IMR-90 (cell line): Measurements from ENCODE around the gene SHB. TPM values are rescaled to one million over a fixed set of nuclear protein-coding genes. Genes with fewer than 3 reads are reported as not detected.

Experiments used
- ATAC-seq: fragments of 200-7000 bp; cut with Tn5 transposase; 2 replicates; pipeline ENCODE4 v1.9.1; 2020; ENCODE audit warnings: low read depth, mild to moderate bottlenecking, moderate library complexity
- BruUV-seq: library from RNA; stranded (reverse); fragments of 400-500 nt; replicated peaks from 2 replicates; lab custom pipeline; 2021; lab: Mats Ljungman, UMichigan
- CTCF ChIA-PET: fragments of 300-600 bp; formaldehyde crosslinking; extraction: SDS; loops from one replicate; lab custom pipeline; 2021; ENCODE audit warnings: antibody characterized with exemption; lab: Yijun Ruan, JAX
- POLR2A ChIA-PET: fragments of 300-600 bp; sonication (Branson Sonifier 250); formaldehyde crosslinking; loops from one replicate; lab custom pipeline; 2022; ENCODE audit warnings: antibody characterized with exemption; ENCODE audit not compliant: unreplicated experiment; lab: Charles Lee
- DNase-seq: peaks from one replicate; pipeline ENCODE4 v3.0.0; 2013
- H2AFZ ChIP-seq: replicated peaks from 2 replicates; pipeline ENCODE3; 2013; ENCODE audit warnings: low read length, mild to moderate bottlenecking; ENCODE audit not compliant: poor library complexity
- H2AK5ac ChIP-seq: 2 replicates; pipeline ENCODE4 v1.6.1; 2013; ENCODE audit warnings: low read depth, low read length, inconsistent platforms
- H2AK9ac ChIP-seq: replicated peaks from 2 replicates; pipeline ENCODE3; 2013; ENCODE audit warnings: mild to moderate bottlenecking, low read depth, low read length, moderate library complexity; ENCODE audit not compliant: poor library complexity
- H2BK120ac ChIP-seq: 2 replicates; pipeline ENCODE4 v1.6.1; 2013; ENCODE audit warnings: low read depth, low read length, inconsistent platforms
- H2BK15ac ChIP-seq: 3 replicates; pipeline ENCODE4 v1.6.1; 2013; ENCODE audit warnings: low read depth, low read length, inconsistent platforms
- H2BK20ac ChIP-seq: 2 replicates; pipeline ENCODE4 v1.6.1; 2013; ENCODE audit warnings: low read depth, mild to moderate bottlenecking, inconsistent platforms, low read length, moderate library complexity
- H2BK5ac ChIP-seq: 2 replicates; pipeline ENCODE4 v1.6.1; 2013; ENCODE audit warnings: mild to moderate bottlenecking, low read depth, low read length, inconsistent platforms; ENCODE audit not compliant: poor library complexity, severe bottlenecking
- H3K14ac ChIP-seq: replicated peaks from 2 replicates; pipeline ENCODE4 v1.6.1; 2013; ENCODE audit warnings: low read depth, low read length, inconsistent platforms
- H3K18ac ChIP-seq: 2 replicates; pipeline ENCODE4 v1.6.1; 2013; ENCODE audit warnings: low read depth, low read length, control low read depth
- H3K23ac ChIP-seq: 2 replicates; pipeline ENCODE4 v1.6.1; 2013; ENCODE audit warnings: low read depth, low read length, inconsistent platforms
- H3K27ac ChIP-seq: 2 replicates; pipeline ENCODE4 v1.5.1; 2013; ENCODE audit warnings: mild to moderate bottlenecking, control low read depth, low read length; ENCODE audit not compliant: insufficient read depth
- H3K27me3 ChIP-seq: 2 replicates; pipeline ENCODE4 v1.6.1; 2013; ENCODE audit warnings: low read length; ENCODE audit not compliant: control insufficient read depth, insufficient read depth
- H3K36me3 ChIP-seq: 2 replicates; pipeline ENCODE4 v1.6.1; 2013; ENCODE audit warnings: low read length, mixed read lengths; ENCODE audit not compliant: control insufficient read depth, insufficient read depth
- H3K4ac ChIP-seq: 2 replicates; pipeline ENCODE4 v1.6.1; 2013; ENCODE audit warnings: low read depth, low read length, inconsistent platforms
- H3K4me1 ChIP-seq: 2 replicates; pipeline ENCODE4 v1.6.1; 2013; ENCODE audit warnings: low read length, mixed read lengths; ENCODE audit not compliant: control insufficient read depth, insufficient read depth
- H3K4me2 ChIP-seq: 2 replicates; pipeline ENCODE4 v1.6.1; 2013; ENCODE audit warnings: low read depth, mild to moderate bottlenecking, control low read depth, low read length, moderate library complexity
- H3K4me3 ChIP-seq: 2 replicates; pipeline ENCODE4 v1.5.1; 2013; ENCODE audit warnings: low read depth, mild to moderate bottlenecking, control low read depth, low read length, moderate library complexity; ENCODE audit not compliant: insufficient read depth
- H3K56ac ChIP-seq: 2 replicates; pipeline ENCODE4 v1.6.1; 2013; ENCODE audit warnings: low read length, inconsistent platforms; ENCODE audit not compliant: insufficient read depth; ENCODE audit errors: extremely low read depth
- H3K79me1 ChIP-seq, 2 experiments: 2 replicates each; pipeline ENCODE4 v1.6.1; 2013; ENCODE audit warnings: low read length in 2 of 2, inconsistent platforms in 1 of 2, low read depth in 1 of 2
- H3K9ac ChIP-seq: 2 replicates; pipeline ENCODE4 v1.6.1; 2013; ENCODE audit warnings: low read depth, low read length, control low read depth
- H3K9me1 ChIP-seq: 2 replicates; pipeline ENCODE4 v1.6.1; 2013; ENCODE audit warnings: low read length, inconsistent platforms; ENCODE audit not compliant: insufficient read depth
- H3K9me3 ChIP-seq: 2 replicates; pipeline ENCODE4 v1.6.1; 2013; ENCODE audit warnings: low read length; ENCODE audit not compliant: control insufficient read depth, insufficient read depth
- H4K20me1 ChIP-seq: 2 replicates; pipeline ENCODE4 v1.6.1; 2013; ENCODE audit warnings: low read length, inconsistent platforms; ENCODE audit not compliant: insufficient read depth
- H4K5ac ChIP-seq: 2 replicates; pipeline ENCODE4 v1.6.1; 2013; ENCODE audit warnings: mild to moderate bottlenecking, low read depth, low read length, control low read depth
- H4K8ac ChIP-seq, 2 experiments: 2 replicates each; pipeline ENCODE4 v1.6.1; 2013; ENCODE audit warnings: low read depth in 2 of 2, low read length in 2 of 2, control low read depth in 1 of 2, inconsistent platforms in 1 of 2
- H4K91ac ChIP-seq: 2 replicates; pipeline ENCODE4 v1.6.1; 2013; ENCODE audit warnings: low read depth, low read length, inconsistent platforms; ENCODE audit not compliant: insufficient read depth
- NFE2L2 ChIP-seq: fragments of 150-350 bp; IDR thresholded peaks from 2 replicates; pipeline ENCODE4 v1.6.1; 2016; ENCODE audit warnings: low read depth, mild to moderate bottlenecking, low read length
- dilution Hi-C: fragments of 300-500 bp; cut with HindIII; formaldehyde crosslinking; loops from one replicate; pipeline ENCODE4 v1.14.3; 2018; ENCODE audit warnings: low sequenced_read_pairs; ENCODE audit not compliant: unreplicated experiment
- in situ Hi-C: fragments of 300-500 bp; cut with MboI; formaldehyde crosslinking; loops from 3 replicates; pipeline ENCODE4 v1.14.3; 2019; ENCODE audit warnings: low sequenced_read_pairs, inconsistent platforms, mixed read lengths
- intact Hi-C: fragments of 100-400 bp; cut with micrococcal nuclease; formaldehyde crosslinking; loops from 2 replicates; pipeline ENCODE4 v1.10.0; 2022
- polyA plus RNA-seq, 3 experiments: library from polyadenylated mRNA; depleted of rRNA; stranded (reverse); fragments of >200 nt; gene quantifications; 2 replicates each; pipeline ENCODE4 v1.2.3, GENCODE V29; 2012; ENCODE audit warnings: low replicate concordance in 1 of 3
- total RNA-seq: library from RNA; depleted of rRNA; stranded (reverse); fragments of >200 nt; gene quantifications from 2 replicates; pipeline ENCODE4 v1.2.3, GENCODE V29; 2012

SHB gene
- total and polyA plus RNA-seq, 2 of the 4 experiments (the other 2 are of a cell fraction), result 6.1 to 20.4 TPM

- BruUV-seq, result no TSS peak
- Histone ChIP-seq H3K9ac (no peak overlapping the region), H3K18ac (no peak overlapping the region), H4K5ac (no peak overlapping the region), H3K27me3 (no peaks in the 10 kb centered on the region), H2BK20ac (no peak overlapping the region), H3K4me1 (peaks cover 18% of the 10 kb centered on the region), H3K14ac (no peak overlapping the region), H2BK5ac (no peak overlapping the region), H4K91ac (no peak overlapping the region), H4K20me1 (peaks cover 32% of the 10 kb centered on the region), H2BK15ac (no peak overlapping the region), H3K4ac (no peak overlapping the region), H2AFZ (no peak overlapping the region), H3K9me1 (peaks cover 31% of the 10 kb centered on the region), H3K79me1 (peaks cover 72 to 99% of the 10 kb centered on the region in 2 experiments), H2AK5ac (no peak overlapping the region), H3K27ac (no peak overlapping the region), H3K4me3 (no peak overlapping the region), H3K9me3 (no peaks in the 10 kb centered on the region), H3K23ac (no peak overlapping the region), H2BK120ac (no peak overlapping the region), H3K36me3 (peaks cover 43% of the 10 kb centered on the region), H3K56ac (no peak overlapping the region), H3K4me2 (no peak overlapping the region), H4K8ac (no peak overlapping the region), H2AK9ac (no peak overlapping the region)
- DNase-seq (no peak), ATAC-seq (no peak)
- no peak for TF ChIP-seq NFE2L2
- dilution Hi-C loops, result loop anchor here (25.0 kb wide), 1 partner anchor 463 kb away; the partner anchor contains the start of gene ALDH1B1
- intact Hi-C loops, result no loop called here
- POLR2A ChIA-PET, result no interaction called here
- CTCF ChIA-PET, result no interaction called here
- in situ Hi-C loops, result loop anchor here (10.0 kb wide), 1 partner anchor 140 kb away; the partner anchor contains the start of gene SHB
These were observed 144.5 kb downstream of the SHB start for GRCh38 chr9:37924538-37924937.
